Effector CD8-positive, alpha-beta T cell (primary cell): Measurements from ENCODE around the gene TSHZ2.

ENCODE experiments used
- DNase-seq: peaks from one replicate; lab custom pipeline; 2025; lab: John Stamatoyannopoulos, UW
- total RNA-seq, 4 experiments: gene quantifications; one replicate each; lab custom pipeline; 2026; lab: John Stamatoyannopoulos, UW

The TSHZ2 gene, protein sequence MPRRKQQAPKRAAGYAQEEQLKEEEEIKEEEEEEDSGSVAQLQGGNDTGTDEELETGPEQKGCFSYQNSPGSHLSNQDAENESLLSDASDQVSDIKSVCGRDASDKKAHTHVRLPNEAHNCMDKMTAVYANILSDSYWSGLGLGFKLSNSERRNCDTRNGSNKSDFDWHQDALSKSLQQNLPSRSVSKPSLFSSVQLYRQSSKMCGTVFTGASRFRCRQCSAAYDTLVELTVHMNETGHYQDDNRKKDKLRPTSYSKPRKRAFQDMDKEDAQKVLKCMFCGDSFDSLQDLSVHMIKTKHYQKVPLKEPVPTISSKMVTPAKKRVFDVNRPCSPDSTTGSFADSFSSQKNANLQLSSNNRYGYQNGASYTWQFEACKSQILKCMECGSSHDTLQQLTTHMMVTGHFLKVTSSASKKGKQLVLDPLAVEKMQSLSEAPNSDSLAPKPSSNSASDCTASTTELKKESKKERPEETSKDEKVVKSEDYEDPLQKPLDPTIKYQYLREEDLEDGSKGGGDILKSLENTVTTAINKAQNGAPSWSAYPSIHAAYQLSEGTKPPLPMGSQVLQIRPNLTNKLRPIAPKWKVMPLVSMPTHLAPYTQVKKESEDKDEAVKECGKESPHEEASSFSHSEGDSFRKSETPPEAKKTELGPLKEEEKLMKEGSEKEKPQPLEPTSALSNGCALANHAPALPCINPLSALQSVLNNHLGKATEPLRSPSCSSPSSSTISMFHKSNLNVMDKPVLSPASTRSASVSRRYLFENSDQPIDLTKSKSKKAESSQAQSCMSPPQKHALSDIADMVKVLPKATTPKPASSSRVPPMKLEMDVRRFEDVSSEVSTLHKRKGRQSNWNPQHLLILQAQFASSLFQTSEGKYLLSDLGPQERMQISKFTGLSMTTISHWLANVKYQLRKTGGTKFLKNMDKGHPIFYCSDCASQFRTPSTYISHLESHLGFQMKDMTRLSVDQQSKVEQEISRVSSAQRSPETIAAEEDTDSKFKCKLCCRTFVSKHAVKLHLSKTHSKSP (N-terminal part only)
- total RNA-seq, result 0.78 to 15.4 (median 2.1) reads per million in 4 experiments

DNA sequence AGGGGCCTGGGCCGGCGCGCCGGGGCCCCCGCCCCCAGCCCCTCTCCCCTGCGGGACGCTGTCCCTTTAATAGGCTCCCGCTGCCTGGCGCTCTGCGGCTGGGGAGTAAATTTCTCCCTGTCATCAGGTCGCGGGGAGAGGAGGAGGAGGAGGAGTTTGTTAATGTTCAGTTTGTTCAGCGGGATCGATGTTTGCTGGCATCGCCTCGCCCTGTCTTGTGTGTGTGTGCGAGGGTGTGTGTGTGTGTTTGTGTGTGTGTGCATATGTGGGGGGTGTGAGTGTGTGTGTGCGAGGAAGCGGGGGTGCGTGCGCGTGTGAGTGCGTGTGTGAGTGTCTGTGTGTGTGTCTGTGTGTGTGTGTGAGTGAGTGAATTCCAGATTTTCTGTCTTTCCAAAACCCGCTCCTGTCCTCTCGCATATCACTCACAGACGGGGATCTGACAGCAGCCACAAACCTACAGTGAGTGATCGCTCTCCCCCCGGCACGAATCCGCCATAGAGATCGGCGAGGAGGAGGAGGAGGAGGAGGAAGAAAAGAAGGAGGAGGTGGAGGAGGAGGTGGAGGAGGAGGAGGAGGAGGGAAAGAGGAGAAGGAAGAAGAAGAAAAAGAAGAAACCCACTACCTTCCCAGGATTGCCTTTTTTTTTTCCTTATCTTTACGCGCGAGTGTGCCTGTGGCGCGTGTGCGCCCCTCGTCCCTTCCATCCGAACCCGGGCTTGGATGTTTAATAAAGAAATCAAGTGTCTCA, at the start of gene TSHZ2:
Gene TSHZ2 (plus strand): TSS at position 169 of the 748 bp plus-strand sequence. CDS start 936 bp downstream, outside the sequence.
- DNase-seq, result no peak

DNA sequence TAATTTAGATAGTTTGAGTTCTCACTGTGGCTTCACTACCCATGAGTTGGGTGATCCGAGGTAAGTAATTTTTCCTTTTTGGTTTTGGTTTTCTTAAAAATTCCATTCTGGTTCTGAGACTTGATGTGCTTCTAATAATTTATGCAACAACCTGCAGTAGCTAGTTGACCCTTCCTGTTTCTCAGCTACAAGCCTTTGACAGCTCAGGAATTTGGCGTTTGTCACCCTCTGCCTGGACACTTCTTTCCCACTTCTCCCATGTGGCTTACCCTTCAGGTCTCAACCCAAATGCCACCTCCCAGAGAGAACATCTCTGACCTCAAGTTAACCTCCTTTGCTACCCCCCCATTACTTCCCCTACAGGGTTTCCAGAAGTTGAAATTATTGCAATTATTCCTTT, 49.7 kb upstream of the TSHZ2 start:
- no peak for DNase-seq

DNA sequence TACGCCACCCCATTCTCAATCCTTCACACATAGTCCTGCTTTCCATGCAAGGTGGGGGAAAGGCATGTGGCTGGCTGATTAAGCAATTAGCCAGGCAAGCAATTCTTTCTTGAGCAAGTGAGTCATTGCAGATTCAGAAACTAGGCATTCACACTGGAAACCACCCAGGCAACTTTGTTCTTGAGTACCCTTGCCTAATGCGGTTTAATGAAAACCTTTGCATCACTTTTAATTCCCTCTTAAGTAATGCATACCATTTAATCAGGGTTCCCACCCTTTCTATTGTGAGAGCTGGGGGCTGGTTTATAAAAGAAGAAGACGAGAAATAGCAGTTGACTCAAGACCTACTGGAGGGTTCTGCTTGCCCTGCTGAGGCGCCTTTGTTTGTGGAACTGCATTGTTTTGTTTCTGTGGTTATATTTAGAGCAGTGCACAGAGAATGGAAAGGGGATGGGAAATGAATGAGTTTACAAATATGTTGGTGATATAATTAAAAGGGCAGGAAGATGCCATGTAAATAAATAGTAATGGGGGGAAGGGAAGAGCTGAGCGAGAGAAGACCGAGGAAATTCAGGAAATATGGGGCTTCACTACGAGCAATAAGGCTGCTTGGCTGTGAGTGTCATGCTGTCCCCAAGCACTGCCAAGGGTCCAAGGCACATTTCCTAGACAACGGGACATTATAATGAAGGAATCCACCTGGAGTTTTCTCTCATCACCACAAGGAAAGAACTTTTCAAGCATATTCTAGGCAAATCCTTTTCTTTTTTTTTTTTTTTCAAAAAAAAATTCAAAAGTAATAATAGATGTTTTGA, 48.8 kb upstream of the TSHZ2 start:
- DNase-seq, result no peak

DNA sequence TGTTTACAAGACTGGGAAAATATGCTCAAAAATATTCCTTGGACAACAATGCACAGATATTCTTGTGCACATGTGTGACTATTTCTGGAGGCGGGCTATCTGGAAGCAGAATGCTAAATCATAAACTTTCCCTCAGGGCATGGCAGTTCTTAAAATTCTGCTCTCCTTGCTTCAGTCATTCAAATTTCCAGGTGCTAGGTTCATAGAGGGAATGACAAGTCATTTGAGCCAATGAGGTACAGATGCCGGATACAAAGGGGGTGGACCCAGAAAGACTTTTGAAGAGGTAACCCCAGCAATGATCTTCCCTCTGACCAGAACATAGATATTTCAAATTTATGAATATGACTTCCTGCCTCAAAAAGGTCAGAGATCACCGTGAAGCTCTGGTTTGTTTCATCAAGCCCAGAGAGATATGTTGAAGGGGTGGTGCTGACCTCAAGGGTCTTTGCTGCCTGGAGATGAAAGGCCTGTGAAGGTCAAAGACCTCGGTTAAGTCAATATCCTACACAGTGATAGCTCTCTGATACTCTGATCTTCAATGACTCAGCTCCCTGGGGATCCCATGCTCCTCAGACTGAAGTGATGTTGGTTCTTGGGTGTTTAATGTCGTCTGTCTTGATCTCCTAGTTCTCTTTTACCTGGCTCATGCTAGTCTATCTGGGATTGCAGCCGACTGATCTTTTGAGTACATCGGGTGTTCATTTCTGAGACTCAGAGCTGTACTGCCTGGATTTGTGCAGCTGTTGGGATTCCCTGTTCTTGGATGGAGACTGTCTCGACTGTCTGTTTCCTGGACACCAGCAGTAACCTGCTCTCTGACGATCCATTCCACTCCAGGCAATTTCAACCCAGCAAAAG, 47.5 kb upstream of the TSHZ2 start:
- no peak for DNase-seq

DNA sequence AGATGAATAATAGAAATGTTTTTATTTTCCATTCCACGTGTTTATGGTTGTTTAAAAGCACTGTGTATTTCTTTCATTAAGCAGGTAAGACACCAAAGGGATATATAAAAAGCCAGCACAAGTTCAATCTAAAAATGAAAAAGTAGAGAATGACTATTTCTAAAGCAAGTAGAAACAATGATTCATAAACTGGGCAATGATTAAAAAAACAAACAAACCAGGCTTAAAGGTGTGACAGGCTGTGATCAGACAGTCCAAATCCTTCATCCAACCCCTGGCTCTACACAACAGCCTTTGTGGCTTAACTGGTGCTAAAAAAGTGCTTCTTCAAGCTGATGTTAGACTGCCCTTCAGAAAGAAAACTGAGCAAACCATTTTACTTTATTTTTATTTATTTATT, 45.7 kb upstream of the TSHZ2 start:
- no peak for DNase-seq

DNA sequence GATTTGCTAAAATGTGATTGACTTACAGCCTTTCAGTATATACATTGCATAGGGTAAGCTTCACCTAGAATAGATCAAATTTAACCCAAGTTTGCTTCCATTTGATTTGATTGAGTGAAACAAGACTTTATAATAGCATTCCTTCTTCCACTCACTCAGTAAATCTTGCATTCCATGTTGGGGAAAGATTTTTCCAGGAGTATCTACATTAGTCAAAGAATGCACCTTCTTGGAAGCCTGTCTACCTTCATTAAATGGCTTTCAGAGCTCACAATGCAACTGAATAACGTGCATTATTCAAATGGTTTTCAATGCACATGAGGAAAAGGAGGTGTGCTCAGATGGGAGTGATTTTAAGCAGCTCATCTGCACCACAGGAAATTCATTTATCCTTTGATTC, 38.3 kb upstream of the TSHZ2 start:
- no peak for DNase-seq

DNA sequence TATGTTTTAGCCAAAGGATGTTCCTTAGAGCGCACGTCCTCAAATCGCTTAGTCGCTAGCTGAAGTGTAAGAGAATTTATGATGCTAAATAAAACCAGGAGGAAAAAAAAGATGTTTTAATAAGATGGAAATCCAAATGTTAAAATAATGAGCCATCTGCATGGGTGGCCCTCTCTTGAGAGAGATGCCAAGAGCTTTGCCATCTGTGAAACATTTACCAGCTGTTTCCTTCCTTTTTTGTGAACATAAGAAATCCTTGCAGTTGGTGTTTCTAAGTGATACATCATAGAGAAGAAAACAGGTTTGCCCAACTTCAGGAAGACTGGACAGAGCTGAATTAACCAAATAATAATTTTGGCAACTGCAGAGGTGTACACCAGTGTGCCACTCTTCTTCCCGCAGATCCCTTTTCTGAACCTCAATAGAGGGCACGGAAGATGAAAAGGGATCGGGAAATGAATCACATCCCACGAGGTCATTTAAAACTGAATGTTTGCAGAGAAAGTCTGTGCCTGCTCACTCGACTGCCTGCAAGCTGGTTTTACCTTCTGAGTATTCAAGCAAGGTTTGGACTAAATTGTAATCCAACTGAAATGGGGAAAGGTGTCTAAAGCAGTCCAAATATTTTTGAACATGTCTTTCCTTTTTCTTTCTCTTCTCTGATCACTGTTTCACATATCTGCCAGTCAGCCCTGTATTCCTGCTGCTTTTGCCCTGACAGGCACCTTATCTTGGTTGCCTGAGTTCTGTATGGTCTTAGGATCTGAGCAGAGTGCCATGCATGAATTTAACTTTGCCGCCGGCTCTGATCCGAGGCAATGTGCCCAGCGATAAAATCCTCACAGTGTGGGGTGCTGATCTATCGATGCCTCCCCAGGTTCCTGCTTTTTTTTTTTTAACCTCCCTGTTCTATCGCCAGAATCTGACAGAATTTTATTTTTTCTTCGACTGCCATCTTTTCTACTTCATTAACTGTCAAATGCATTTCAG, 35.5 kb upstream of the TSHZ2 start:
- DNase-seq, result no peak

DNA sequence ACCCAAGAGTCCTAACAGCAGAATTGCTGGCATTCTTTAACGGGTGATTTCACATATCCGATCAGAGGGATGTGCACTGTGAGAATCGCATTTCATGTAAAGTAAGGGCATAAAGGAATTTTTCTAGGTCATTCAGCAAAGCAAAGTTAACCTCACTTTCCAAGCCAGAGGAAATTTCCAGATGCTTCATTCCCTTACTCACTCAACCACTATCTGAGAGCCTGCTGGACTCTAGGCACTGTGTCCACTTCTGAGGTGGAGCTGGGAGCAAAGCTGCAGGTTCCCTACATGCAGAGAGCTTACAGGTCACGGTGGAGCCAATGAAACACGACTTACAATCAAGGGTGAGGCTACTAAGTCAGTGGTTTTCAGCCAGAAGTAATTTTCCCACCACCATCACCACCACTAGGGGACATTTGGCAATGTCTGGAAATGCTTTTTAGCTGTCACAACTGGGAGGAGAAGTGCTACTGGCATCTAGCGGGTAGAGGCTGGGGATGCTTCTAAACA, 34.5 kb upstream of the TSHZ2 start:
- no peak for DNase-seq

DNA sequence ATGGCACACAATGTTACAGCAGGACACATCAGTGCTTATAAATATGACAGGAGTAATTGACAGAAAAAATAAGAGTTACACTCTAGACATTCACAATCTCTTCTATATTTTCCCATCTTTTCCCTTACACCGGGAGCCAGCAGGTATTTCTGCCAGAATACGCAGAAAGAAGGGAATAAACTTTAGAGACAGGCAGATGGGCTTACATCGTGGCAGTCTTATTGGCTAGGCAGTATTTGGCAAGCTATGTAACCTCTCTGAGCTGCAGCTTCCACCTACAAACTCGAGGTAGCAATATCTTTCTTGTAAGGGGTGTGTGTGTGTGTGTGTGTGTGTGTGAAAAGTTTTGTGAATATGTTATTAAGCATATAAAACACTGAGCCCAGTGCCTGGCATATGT, 33.0 kb upstream of the TSHZ2 start:
- DNase-seq, result no peak

DNA sequence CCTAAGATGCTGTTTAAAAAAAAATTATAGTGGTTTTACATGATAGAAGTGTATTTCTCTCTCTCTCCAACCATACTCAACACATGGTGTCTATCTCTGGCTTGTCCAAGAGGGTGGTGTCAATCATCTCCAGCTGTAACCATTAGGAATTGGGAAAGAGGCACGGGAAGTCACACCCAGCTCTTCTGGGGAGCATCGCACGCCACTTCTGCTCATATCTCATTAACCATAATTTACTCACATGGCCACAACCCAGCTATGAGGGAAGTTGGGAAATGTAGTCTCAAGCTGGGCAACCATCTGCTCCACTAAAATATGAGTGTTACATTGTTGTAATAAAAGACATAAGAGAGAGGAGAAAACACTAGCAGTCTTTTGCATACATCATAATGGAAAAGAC, 30.4 kb upstream of the TSHZ2 start:
- DNase-seq, result no peak

DNA sequence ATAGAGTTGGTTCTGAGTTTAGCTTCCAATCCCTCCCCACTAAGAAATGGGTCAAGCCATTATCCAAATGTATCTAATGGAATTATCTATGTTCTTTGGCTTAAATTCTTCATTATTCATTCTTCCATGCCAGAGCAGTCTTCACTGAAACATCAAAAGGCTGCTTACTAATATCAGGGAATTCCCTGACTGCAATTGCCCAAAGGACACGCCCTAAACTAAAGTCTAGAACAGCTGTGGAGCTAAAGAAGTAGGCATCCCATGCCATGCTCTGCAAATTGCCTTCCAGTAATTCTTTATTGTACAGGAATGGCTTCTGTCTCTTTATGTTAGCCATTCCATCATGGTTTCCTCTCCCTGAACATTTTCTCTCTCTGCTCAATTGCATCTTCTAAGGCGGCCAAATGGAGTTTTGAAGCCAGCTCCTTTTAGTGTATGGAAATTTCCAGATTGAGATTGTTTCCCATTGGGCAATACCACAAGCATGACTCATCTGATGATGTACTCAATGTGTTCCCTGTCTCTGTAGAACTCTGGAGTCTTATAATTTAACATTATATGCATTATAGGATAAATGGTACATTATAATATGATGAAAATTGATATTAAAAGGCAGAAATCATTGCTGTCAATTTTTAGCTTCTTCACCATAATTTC, 28.8 kb upstream of the TSHZ2 start:
- DNase-seq, result no peak

DNA sequence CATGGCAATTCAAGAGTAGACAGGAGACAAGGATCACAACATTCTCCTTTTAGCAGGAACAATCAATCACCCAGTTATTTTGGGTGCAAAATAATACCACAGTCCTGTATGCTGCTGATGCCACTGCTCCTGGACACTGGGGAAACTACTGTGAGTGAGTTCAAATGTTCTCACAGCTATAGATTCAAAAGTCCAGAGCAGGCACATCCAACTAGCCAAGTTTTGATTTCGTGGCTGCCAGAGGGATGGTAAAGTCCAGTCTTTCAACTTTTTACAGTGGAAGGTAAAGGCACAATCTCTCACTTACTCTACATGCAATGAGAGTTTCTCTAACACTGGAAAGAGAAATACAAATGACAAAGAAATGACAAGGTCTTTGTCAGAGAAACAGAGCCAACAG, 26.9 kb upstream of the TSHZ2 start:
- no peak for DNase-seq

DNA sequence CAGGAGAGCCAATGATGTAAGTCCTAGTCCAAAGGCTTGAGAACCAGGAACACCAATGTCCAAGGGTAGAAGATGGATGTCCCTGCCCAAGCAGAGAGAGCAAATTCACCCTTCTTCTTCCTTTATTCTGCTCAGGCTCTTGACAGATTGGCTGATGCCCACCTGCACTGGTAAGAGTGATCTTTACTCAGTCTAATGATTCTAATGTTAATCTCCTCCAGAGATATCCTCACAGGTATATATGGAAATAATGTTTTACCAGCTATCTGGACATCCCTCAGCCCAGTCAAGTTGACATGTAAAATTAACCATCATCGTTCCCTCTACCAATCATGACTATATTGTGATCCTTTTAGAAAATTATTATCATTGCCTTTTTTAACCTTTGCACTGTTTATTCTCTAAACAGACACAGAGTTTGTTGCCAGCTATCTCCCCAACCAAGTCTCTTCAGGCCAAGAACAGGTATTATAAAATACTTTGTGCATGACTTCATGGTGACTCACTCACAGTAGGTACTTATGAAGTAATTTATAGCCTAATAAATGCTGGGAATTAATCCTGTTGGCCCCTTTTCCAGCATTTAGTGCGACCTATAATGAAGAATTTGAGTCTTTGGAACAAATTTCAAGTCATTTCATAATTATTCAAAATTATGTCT, 26.2 kb upstream of the TSHZ2 start:
- no peak for DNase-seq

DNA sequence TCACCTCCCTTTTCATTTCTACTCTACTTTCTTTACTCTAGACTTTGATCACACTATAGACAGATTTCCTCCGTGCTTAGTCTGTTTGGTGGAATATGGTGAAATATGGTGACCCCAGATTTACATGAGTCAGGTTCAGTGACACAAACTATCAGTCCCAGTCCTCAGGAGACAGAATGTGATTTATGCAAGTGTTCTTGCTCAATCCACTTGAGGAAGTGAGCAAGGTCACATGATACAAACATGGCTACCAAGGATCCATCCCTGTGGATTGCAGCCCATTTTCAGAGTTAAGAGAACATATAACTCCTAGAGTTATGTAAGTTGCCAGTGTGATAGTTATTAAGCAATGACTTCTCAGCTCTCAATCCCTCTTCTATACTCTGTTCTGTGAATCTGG, 23.7 kb upstream of the TSHZ2 start:
- no peak for DNase-seq

DNA sequence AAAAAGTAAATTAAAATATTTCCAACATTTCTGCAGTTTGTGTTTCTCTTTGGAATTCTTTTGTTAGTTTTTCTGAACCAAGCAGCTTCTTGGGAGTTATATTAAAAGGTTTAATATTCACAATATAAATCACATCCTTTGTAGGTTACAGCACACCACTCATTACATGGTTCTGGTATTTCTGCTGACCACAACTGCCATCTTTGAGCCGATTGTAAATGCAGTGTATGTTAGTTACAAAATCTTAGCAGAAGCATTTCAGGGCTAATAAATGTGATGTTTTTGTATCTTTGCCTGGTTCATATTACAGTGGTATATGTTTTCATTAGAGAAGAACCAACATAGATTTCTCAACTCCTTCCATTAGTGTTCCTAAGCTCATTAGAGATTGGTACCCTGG, 19.1 kb upstream of the TSHZ2 start:
- DNase-seq, result no peak

DNA sequence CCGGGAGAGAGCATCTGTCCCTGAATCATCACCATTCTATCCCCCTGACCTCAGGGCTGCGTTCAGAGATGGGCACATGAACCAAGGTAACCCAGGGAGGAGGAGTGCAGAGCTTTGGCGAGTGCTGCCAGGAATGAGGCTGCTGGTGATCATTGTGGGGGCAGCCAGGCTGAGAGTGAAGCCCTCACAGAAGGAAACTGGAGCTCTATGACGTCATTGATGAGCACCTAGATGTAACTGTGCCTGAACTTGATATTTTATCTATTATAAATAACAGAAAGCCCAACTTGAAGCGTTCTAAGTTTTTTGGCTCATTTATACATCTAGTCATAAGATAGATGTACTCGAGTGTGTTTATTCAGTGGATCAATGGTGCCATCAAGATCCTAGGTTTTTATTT, 17.3 kb upstream of the TSHZ2 start:
- no peak for DNase-seq

DNA sequence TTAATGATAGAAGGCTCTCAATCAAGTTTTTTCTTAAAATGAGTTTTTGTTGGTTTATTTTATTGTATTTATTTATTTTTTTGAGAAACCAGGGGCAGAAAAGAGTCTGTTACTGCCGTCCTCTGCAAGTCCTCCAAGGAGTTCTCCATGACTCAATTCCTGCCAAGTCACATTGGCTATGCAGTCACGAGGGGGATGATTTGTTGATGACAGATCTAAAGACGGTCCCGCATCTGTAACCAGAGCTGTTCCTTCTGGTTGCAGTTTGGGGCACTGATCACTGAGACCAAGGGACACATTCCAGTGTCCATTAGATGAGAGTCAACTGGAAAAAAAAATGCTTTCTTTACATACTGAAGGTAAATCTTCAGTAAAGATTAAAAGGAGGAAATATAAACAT, 13.9 kb upstream of the TSHZ2 start:
- no peak for DNase-seq

DNA sequence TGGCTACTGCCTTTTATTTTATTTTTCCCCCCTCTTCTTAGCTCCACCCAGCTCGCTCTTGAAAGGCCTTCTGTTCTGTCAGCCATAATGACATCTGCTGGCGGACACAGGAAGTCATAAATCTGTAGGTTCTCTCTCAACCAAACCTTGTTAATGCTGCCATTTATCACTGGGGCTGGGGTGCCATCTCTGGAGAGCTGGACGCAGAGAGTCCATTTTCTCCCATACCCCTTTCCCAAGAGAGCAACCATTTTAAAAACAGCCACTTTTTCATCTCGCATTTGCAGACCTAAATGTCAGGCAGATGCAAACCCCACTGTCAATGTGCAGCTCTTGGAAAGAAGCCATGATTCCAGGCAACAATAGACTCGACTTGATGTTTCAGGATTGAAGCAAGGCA, 13.0 kb upstream of the TSHZ2 start:
- DNase-seq, result no peak
